ENCODE measurements around the gene MAJIN. TPM values are rescaled to one million over a fixed set of nuclear protein-coding genes. Genes with fewer than 3 reads are reported as not detected.

MAJIN gene
- total and polyA plus RNA-seq, 10 of the 15 experiments (the other 5 are each of a cell fraction or from before 2014, with no cell fraction given) = 0.10 TPM; not detected in 9

DNA sequence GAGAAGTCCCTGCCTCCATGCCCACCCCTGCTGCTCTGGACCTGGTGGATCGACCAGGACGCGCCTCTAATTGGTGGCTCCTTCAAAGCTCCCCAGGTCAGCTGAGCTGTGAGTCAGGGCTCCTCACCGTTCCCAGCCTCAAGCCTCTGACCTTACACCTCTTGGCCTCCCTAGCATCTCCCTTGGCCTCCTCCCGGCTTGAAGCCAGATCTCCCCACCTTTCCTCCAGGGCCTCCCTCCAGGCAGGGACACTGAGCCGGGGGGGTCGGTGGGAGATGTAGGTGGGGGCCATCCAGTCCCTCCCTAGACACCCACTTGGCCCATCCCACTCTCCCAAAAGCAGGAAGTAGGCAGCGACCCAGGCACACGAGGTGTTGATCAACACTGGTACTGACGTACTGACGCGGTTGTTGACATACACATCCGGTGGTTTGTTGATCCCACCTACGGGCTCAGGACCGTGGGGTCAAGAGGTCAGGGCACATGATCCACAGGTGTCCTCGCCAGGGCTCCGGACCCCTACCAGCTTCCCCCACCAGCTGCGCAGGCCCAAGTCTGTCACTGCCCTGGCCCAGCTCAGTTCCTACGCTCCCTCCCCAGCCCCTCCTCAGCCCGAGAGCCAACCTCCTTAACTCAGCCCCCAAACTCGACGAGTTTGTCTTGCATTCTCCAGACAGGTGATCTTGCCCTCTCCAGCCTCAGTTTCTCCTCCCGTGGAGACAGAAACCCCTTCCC, 55.7 kb downstream of the MAJIN start (continued):
- TF ChIP-seq, protein P1, sequence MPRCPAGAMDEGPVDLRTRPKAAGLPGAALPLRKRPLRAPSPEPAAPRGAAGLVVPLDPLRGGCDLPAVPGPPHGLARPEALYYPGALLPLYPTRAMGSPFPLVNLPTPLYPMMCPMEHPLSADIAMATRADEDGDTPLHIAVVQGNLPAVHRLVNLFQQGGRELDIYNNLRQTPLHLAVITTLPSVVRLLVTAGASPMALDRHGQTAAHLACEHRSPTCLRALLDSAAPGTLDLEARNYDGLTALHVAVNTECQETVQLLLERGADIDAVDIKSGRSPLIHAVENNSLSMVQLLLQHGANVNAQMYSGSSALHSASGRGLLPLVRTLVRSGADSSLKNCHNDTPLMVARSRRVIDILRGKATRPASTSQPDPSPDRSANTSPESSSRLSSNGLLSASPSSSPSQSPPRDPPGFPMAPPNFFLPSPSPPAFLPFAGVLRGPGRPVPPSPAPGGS (IDR thresholded peaks at IDR 0.05; ENCODE audit: borderline replicate concordance, insufficient read depth, low read depth, low read length, poor library complexity, severe bottlenecking) = no peak
- no peak for TF ChIP-seq HCFC1 (IDR thresholded peaks at IDR 0.05; ENCODE audit: low read length)
- TF ChIP-seq, protein P2, sequence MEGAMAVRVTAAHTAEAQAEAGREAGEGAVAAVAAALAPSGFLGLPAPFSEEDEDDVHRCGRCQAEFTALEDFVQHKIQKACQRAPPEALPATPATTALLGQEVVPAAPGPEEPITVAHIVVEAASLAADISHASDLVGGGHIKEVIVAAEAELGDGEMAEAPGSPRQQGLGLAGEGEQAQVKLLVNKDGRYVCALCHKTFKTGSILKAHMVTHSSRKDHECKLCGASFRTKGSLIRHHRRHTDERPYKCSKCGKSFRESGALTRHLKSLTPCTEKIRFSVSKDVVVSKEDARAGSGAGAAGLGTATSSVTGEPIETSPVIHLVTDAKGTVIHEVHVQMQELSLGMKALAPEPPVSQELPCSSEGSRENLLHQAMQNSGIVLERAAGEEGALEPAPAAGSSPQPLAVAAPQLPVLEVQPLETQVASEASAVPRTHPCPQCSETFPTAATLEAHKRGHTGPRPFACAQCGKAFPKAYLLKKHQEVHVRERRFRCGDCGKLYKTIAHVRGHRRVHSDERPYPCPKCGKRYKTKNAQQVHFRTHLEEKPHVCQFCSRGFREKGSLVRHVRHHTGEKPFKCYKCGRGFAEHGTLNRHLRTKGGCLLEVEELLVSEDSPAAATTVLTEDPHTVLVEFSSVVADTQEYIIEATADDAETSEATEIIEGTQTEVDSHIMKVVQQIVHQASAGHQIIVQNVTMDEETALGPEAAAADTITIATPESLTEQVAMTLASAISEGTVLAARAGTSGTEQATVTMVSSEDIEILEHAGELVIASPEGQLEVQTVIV (IDR thresholded peaks at IDR 0.05; ENCODE audit: borderline replicate concordance, partially characterized antibody) = peak; percentile 38
- TF ChIP-seq CHD4 (IDR thresholded peaks at IDR 0.05) = no peak
- no peak; the same call in 1 of the 2 replicates for TF ChIP-seq POLR2A (IDR thresholded peaks at IDR 0.05; ENCODE audit: low read depth, low read length)
- TF ChIP-seq FOXM1 (IDR thresholded peaks at IDR 0.05; ENCODE audit: low read depth, low read length) = no peak
- TF ChIP-seq ETV6 (conservative IDR thresholded peaks at IDR 0.05 in 1 of 2, IDR thresholded peaks at IDR 0.05 in 1 of 2; ENCODE audit: borderline replicate concordance in 1 of 2, low read depth in 1 of 2) = no peak
- TF ChIP-seq POLR2AphosphoS5 (IDR thresholded peaks at IDR 0.05; ENCODE audit: low read length) = peak; percentile 50; the same call in 1 of the 2 replicates
- TF ChIP-seq MTA3 (IDR thresholded peaks at IDR 0.05; ENCODE audit: borderline replicate concordance, low read length) = no peak
- no peak for TF ChIP-seq PAX5 (IDR thresholded peaks at IDR 0.05; ENCODE audit: borderline replicate concordance, low read depth, low read length)
- TF ChIP-seq, protein P3, sequence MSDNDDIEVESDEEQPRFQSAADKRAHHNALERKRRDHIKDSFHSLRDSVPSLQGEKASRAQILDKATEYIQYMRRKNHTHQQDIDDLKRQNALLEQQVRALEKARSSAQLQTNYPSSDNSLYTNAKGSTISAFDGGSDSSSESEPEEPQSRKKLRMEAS (IDR thresholded peaks at IDR 0.05; ENCODE audit: low read depth, low read length) = peak; percentile 69; the same call in 1 of the 2 replicates
- TF ChIP-seq MXI1 (IDR thresholded peaks at IDR 0.05; ENCODE audit: low read depth, low read length) = peak; percentile 53; the same call in 1 of the 2 replicates
- TF ChIP-seq CBX5 (IDR thresholded peaks at IDR 0.05; ENCODE audit: low read depth) = no peak
- TF ChIP-seq BCL11A (IDR thresholded peaks at IDR 0.05; ENCODE audit: low read depth, low read length) = no peak
- TF ChIP-seq, protein P4, sequence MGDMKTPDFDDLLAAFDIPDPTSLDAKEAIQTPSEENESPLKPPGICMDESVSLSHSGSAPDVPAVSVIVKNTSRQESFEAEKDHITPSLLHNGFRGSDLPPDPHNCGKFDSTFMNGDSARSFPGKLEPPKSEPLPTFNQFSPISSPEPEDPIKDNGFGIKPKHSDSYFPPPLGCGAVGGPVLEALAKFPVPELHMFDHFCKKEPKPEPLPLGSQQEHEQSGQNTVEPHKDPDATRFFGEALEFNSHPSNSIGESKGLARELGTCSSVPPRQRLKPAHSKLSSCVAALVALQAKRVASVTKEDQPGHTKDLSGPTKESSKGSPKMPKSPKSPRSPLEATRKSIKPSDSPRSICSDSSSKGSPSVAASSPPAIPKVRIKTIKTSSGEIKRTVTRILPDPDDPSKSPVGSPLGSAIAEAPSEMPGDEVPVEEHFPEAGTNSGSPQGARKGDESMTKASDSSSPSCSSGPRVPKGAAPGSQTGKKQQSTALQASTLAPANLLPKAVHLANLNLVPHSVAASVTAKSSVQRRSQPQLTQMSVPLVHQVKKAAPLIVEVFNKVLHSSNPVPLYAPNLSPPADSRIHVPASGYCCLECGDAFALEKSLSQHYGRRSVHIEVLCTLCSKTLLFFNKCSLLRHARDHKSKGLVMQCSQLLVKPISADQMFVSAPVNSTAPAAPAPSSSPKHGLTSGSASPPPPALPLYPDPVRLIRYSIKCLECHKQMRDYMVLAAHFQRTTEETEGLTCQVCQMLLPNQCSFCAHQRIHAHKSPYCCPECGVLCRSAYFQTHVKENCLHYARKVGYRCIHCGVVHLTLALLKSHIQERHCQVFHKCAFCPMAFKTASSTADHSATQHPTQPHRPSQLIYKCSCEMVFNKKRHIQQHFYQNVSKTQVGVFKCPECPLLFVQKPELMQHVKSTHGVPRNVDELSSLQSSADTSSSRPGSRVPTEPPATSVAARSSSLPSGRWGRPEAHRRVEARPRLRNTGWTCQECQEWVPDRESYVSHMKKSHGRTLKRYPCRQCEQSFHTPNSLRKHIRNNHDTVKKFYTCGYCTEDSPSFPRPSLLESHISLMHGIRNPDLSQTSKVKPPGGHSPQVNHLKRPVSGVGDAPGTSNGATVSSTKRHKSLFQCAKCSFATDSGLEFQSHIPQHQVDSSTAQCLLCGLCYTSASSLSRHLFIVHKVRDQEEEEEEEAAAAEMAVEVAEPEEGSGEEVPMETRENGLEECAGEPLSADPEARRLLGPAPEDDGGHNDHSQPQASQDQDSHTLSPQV (IDR thresholded peaks at IDR 0.05) = no peak
